Embryonic facial prominence (tissue), 1 donor: ENCODE data around the gene KIAA1328.
"Not testable (repeated sequence)": the region's sequence is repeated elsewhere in the genome, so short reads cannot be mapped to it uniquely, and the experiment has no call there.

ENCODE experiments used
- DNase-seq: peaks from one replicate; pipeline ENCODE4 v3.0.0-alpha.2; 2016; ENCODE audit errors: extremely low spot score

Gene KIAA1328

GRCh38 chr18:36825526-36825925 is 3.4 kb upstream of the KIAA1328 start:
- no peak for DNase-seq

- DNase-seq = no peak
Observed at GRCh38 chr18:36826556-36826955, 2.4 kb upstream of the KIAA1328 start.

- no peak for DNase-seq
Observed at GRCh38 chr18:36828157-36828629, 734 bp upstream of the KIAA1328 start.

- no peak for DNase-seq
Observed at GRCh38 chr18:36829362-36830157, 633 bp downstream of the KIAA1328 start.

- no peak for DNase-seq
Observed at GRCh38 chr18:36830158-36830495, 1.2 kb downstream of the KIAA1328 start.

GRCh38 chr18:36831139-36831538 is 2.2 kb downstream of the KIAA1328 start:
- no peak for DNase-seq

GRCh38 chr18:36833120-36833519 is 4.2 kb downstream of the KIAA1328 start:
- no peak for DNase-seq

- DNase-seq = no peak
Observed at GRCh38 chr18:36835927-36836326, 7.0 kb downstream of the KIAA1328 start.

GRCh38 chr18:36839835-36840234 is 10.9 kb downstream of the KIAA1328 start:
- DNase-seq = no peak

- DNase-seq = no peak
Observed at GRCh38 chr18:36843199-36843598, 14.3 kb downstream of the KIAA1328 start.

GRCh38 chr18:36843784-36844183 is 14.9 kb downstream of the KIAA1328 start:
- DNase-seq = no peak

- DNase-seq = no peak
Observed at GRCh38 chr18:36848609-36849008, 19.7 kb downstream of the KIAA1328 start.

GRCh38 chr18:36849288-36850006 is 20.5 kb downstream of the KIAA1328 start:
- DNase-seq = no peak

- DNase-seq = no peak
Observed at GRCh38 chr18:36850527-36851201, 21.7 kb downstream of the KIAA1328 start.

- DNase-seq = no peak
Observed at GRCh38 chr18:36851202-36851590, 22.3 kb downstream of the KIAA1328 start.

GRCh38 chr18:36856815-36857214 is 27.9 kb downstream of the KIAA1328 start:
- DNase-seq = no peak

- DNase-seq = no peak
Observed at GRCh38 chr18:36862182-36862581, 33.3 kb downstream of the KIAA1328 start.

- DNase-seq = no peak
Observed at GRCh38 chr18:36867056-36867455, 38.1 kb downstream of the KIAA1328 start.

GRCh38 chr18:36871801-36872200 is 42.9 kb downstream of the KIAA1328 start:
- no peak for DNase-seq

GRCh38 chr18:36872329-36872728 is 43.4 kb downstream of the KIAA1328 start:
- DNase-seq = no peak

- DNase-seq = not testable (repeated sequence)
Observed at GRCh38 chr18:36873826-36874225, 44.9 kb downstream of the KIAA1328 start.

- DNase-seq = not testable (repeated sequence)
Observed at GRCh38 chr18:36879796-36880195, 50.9 kb downstream of the KIAA1328 start.

GRCh38 chr18:36885981-36886380 is 57.1 kb downstream of the KIAA1328 start:
- no peak for DNase-seq
